Activated naive CD4-positive, alpha-beta T cell treated with anti-CD3 and anti-CD28 coated beads for 36 hours (primary cell): ENCODE data around the gene ITGA1. TPM values are rescaled to one million over a fixed set of nuclear protein-coding genes. Genes with fewer than 3 reads are reported as not detected.
A peak's percentile ranks its signal among the peaks of the same experiment; 100 is the strongest.

Experiments used
- CTCF ChIA-PET: fragments of 350-600 bp; sonication (Branson Sonifier 250); formaldehyde crosslinking; loops from one replicate; lab custom pipeline; 2021; ENCODE audit warnings: antibody characterized with exemption; lab: Charles Lee
- DNase-seq: peaks from one replicate; pipeline ENCODE4 v3.0.0-alpha.2; 2020
- H3K27ac Mint-ChIP-seq: one replicate; pipeline ENCODE4 v1.8.0; 2021; ENCODE audit warnings: mild to moderate bottlenecking, mixed read lengths
- H3K27me3 Mint-ChIP-seq: one replicate; pipeline ENCODE4 v1.8.0; 2021; ENCODE audit warnings: low read depth, mixed read lengths
- H3K36me3 Mint-ChIP-seq: one replicate; pipeline ENCODE4 v1.8.0; 2021; ENCODE audit warnings: low read depth, mixed read lengths
- H3K4me1 Mint-ChIP-seq: one replicate; pipeline ENCODE4 v1.8.0; 2021; ENCODE audit warnings: low read depth, mixed read lengths
- H3K4me3 Mint-ChIP-seq: one replicate; pipeline ENCODE4 v1.8.0; 2021; ENCODE audit warnings: mild to moderate bottlenecking, moderate library complexity, mixed read lengths
- H3K9me3 Mint-ChIP-seq: one replicate; pipeline ENCODE4 v1.8.0; 2021; ENCODE audit warnings: mixed read lengths
- intact Hi-C: fragments of 100-400 bp; cut with micrococcal nuclease; formaldehyde crosslinking; loops from one replicate; pipeline ENCODE4 v1.15.1; 2023
- total RNA-seq, 2 experiments: library from RNA; stranded (reverse); gene quantifications; one replicate each; pipeline ENCODE4 v1.2.3, GENCODE V29; 2021

The ITGA1 gene
- total RNA-seq, 2 experiments from 2014 or later = 0.69 to 1.2 TPM

DNA sequence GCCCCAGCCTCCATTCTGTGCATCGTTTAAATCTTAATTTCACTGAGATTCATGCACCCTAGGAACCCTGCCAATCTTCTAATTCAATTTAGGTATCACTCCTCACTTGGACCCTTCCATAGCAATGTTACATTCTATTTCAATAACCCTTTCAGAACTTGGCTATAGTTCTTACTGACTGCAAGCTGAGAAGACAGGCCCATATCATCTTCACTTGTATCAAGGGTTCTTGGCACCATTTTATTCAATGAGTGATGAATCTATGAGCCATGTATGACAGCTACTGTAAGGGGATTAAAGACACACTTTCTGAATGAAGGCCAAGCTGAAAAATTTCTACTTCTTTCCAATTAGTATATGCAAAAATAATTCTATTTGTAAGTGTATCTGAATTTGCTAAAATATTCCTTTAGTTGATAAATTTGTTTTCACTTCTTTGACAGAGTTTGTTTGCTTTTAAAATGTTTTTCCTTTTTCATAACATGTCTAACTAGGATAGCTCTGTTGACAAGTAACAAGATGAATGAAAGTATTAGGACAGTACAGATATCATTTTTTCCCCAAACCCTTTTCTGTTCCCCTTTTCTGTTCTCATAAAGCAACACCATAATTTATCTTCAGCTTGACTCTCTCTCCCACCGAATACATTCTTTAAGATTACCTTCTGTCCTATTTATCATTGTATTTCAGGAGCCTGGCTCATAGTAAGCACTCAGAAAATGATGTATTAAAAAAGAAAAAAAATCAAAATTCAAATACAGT is 211.0 kb downstream of the ITGA1 start:
- no peak for DNase-seq
- H3K4me1 Mint-ChIP-seq = peaks cover 7% of the 10 kb centered on the region
- intact Hi-C loops = no loop called here
- H3K27ac Mint-ChIP-seq = peak overlapping the region; percentile 8
- CTCF ChIA-PET = interaction anchor here (0.8 to 1.4 kb wide), 2 partner anchors 11 to 34 kb away, joined by 3 read pairs; no protein-coding TSS in a partner anchor
- peaks cover 3% of the 10 kb centered on the region for H3K36me3 Mint-ChIP-seq
- H3K27me3 Mint-ChIP-seq = no peaks in the 10 kb centered on the region
- no peak overlapping the region for H3K4me3 Mint-ChIP-seq
- H3K9me3 Mint-ChIP-seq = peaks cover 3% of the 10 kb centered on the region

DNA sequence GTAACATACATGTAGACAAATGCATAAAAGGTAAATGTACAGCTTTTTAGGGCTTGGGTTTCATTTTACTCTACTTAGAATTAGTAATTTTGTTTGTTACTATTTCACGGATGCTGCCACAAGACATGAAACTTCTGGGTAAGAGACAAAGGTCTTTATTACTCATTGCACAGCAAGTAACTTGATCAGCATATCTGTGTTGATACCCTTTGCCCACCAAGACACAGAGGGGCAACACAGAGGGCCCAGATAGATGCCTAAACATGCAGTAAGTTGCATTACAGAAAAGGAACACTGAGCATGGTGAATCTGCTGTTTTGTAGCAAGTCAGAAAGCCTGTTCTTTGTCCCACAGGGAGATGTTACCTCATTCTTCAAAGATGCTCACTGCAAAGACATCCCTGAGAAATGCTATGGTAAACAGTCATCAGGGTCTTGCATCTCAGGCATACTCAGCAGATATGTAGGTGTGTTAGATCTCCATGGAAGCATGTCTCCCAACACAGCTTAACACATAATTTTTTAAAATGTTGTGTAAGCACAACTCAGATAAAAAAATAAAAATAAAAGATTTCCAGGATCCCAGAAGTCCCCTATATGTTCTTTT is 211.7 kb downstream of the ITGA1 start:
- Mint-ChIP-seq H3K4me1 (peaks cover 14% of the 10 kb centered on the region), H3K36me3 (peaks cover 3% of the 10 kb centered on the region), H3K9me3 (peaks cover 3% of the 10 kb centered on the region), H3K4me3 (no peak overlapping the region), H3K27ac (no peak overlapping the region), H3K27me3 (no peaks in the 10 kb centered on the region)
- intact Hi-C loops = no loop called here
- no peak for DNase-seq
- CTCF ChIA-PET = interaction anchor here (1.4 kb wide), 1 partner anchor 33 kb away, joined by 3 read pairs; no protein-coding TSS in a partner anchor

DNA sequence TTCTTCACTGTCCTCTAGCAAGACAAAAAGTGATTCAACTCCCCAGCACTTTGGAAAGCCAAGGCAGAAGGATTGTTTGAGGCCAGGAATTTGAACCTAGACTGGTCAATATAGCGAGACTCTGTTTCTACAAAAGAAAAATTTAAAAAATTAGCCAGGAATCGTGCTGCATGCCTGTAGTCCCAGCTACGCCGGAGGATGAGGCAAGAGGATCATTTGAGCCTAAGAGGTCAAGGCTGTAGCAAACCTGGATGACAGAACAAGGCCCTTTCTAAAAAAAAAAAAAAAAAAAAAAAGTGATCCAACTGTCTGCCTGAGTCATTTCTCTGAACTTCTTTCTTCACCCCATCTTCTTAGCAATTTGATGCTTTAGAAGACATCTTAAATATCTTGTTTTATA is 213.8 kb downstream of the ITGA1 start:
- peaks cover 32% of the 10 kb centered on the region for H3K4me1 Mint-ChIP-seq
- H3K36me3 Mint-ChIP-seq = peaks cover 3% of the 10 kb centered on the region
- CTCF ChIA-PET = no interaction called here
- no peak for DNase-seq
- intact Hi-C loops = no loop called here
- no peaks in the 10 kb centered on the region for H3K27me3 Mint-ChIP-seq
- no peak overlapping the region for H3K27ac Mint-ChIP-seq
- H3K9me3 Mint-ChIP-seq = peaks cover 3% of the 10 kb centered on the region
- no peak overlapping the region for H3K4me3 Mint-ChIP-seq

DNA sequence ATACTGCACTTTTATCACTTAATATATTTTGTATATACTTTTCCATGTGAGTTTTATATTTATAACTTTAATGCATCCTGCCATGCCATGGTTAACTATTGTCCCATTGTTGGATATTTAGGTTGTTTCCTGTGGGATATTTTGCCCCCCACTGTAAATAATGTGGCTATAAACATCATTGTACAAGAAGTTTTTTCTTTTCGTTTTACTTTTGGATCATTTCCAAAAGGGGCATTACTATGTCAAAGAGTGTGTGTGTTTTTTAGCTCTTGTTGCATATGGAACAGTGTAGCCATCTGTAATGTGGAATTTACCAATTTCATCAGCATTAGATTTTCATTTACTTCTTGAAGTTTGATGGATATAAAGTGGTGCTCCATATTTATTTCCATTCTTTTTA is 214.8 kb downstream of the ITGA1 start:
- H3K27ac Mint-ChIP-seq = no peak overlapping the region
- H3K27me3 Mint-ChIP-seq = no peaks in the 10 kb centered on the region
- H3K9me3 Mint-ChIP-seq = peaks cover 3% of the 10 kb centered on the region
- H3K4me3 Mint-ChIP-seq = no peak overlapping the region
- H3K36me3 Mint-ChIP-seq = peaks cover 3% of the 10 kb centered on the region
- H3K4me1 Mint-ChIP-seq = peaks cover 42% of the 10 kb centered on the region
- CTCF ChIA-PET = no interaction called here
- intact Hi-C loops = no loop called here
- no peak for DNase-seq

DNA sequence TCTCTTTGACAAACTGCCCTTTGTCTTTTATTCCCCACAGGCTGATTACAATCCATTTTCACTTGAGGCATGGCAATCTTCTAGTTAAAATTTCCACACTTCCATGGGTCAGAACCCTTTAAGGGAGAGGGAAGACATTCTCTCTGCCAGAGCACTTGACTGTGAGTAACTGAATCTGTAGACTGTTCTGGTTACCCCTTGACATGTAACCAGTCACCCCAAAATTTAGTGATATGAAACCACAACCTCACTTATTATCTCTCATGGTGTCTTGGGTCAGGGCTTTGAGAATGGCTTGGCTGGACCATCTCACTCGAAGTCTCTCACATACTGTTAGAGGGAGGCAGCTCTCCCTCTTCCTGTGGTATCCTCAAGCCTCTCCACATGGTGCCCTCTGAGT is 215.4 kb downstream of the ITGA1 start:
- Mint-ChIP-seq H3K27ac (no peak overlapping the region), H3K27me3 (no peaks in the 10 kb centered on the region), H3K4me3 (no peak overlapping the region), H3K4me1 (peaks cover 48% of the 10 kb centered on the region), H3K9me3 (peaks cover 3% of the 10 kb centered on the region), H3K36me3 (peaks cover 3% of the 10 kb centered on the region)
- DNase-seq = no peak
- intact Hi-C loops = no loop called here
- CTCF ChIA-PET = interaction anchor here (1.0 to 1.4 kb wide), 2 partner anchors 12 to 33 kb away, joined by 3 read pairs; no protein-coding TSS in a partner anchor

DNA sequence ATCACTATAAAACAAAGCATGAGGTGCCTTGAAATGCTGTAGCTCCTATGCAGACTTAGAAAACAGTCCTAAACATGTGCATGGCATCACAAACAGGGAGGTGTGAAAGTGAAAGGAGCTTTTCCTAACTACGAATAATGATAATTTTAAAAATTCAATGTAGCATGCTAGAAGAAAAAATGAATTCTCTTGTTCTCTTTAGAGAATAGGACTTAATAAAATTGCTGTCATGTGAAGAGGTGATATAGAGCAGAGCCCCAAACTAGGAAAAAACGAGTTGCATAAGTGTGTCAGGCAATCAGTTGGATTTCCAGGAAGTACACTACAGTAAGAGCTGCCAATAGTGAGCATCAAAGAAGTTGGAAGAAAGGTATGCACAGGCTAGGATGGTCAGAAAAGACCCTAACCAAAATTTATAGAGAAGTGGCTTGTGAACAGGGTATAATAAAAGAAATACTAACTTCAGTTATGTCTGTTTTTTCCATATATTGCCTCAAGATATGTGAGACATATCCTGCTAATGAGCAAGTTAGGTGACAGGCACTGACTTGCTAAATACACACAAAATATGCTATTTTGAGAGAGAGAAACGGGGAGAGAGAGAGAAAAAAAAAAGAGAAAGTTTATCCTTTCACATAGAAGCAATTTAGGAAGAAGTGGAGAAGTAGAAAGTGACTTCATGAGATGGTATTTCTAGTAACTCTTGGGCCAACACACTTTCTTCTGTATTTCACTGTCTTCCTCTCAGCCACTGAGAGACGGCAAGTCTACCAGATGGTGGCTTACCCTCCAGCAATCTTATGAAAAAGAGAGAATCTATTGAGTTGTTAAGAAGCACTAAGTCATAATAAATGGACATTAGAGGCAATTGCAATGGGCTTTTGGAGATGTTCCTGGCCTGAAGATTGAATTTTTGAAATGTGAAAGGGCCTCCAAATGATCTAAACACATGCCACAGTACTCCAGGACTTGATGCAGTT is 219.5 kb downstream of the ITGA1 start:
- H3K27me3 Mint-ChIP-seq = no peaks in the 10 kb centered on the region
- intact Hi-C loops = loop anchor here (5.0 kb wide), 2 partner anchors 220 to 235 kb away; partner anchors contain the start of genes ITGA1 and PELO
- no peak for DNase-seq
- H3K9me3 Mint-ChIP-seq = peaks cover 3% of the 10 kb centered on the region
- H3K4me1 Mint-ChIP-seq = peaks cover 67% of the 10 kb centered on the region
- no peak overlapping the region for H3K4me3 Mint-ChIP-seq
- CTCF ChIA-PET = interaction anchor here (1.0 kb wide), 1 partner anchor 59 kb away, joined by 3 read pairs; no protein-coding TSS in a partner anchor
- peak overlapping the region; percentile 59 for H3K27ac Mint-ChIP-seq
- peaks cover 3% of the 10 kb centered on the region for H3K36me3 Mint-ChIP-seq

DNA sequence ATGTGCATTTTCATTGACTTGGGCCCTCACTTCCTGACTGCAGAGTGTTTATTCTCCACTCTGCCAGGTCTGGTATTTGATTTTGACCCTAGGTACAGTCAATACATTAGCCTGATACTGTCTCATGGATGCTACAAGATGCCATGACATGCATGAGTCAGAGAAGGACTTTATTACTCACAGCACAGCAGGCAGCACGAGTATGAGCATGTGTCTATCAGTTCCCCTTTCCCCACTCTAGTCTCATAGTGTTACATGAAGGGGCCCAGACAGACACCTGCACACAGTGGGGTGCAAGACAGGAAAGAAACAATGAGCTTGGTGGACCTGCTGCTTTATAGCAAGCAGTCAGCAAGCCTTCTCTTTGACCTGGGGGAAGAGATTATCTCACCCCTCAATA is 221.0 kb downstream of the ITGA1 start:
- H3K9me3 Mint-ChIP-seq = no peaks in the 10 kb centered on the region
- DNase-seq = peak; percentile 79
- no peaks in the 10 kb centered on the region for H3K36me3 Mint-ChIP-seq
- CTCF ChIA-PET = interaction anchor here (0.6 to 1.7 kb wide), 4 partner anchors 27 to 84 kb away, joined by 5 to 7 read pairs (median 6); no protein-coding TSS in a partner anchor
- peaks cover 62% of the 10 kb centered on the region for H3K4me1 Mint-ChIP-seq
- intact Hi-C loops = loop anchor here (1.0 to 5.0 kb wide), 11 partner anchors 16 to 295 kb away; partner anchors contain the start of genes ITGA1, MOCS2 and PELO
- no peak overlapping the region for H3K4me3 Mint-ChIP-seq
- peak overlapping the region; percentile 76 for H3K27ac Mint-ChIP-seq
- peaks cover 5% of the 10 kb centered on the region for H3K27me3 Mint-ChIP-seq

Other genes starting within 250 kb of the ITGA1 start
- gene PELO, start within 50 bp of the ITGA1 start, total RNA-seq = 10 to 100 TPM; 11.4 to 12.8 TPM
- gene ITGA2, start 201.4 kb downstream of the ITGA1 start, total RNA-seq = 1 to 10 TPM; 2.0 to 2.1 TPM